HepG2 (cell line): Measurements from ENCODE around the gene CDK6. TPM values are rescaled to one million over a fixed set of nuclear protein-coding genes. Genes with fewer than 3 reads are reported as not detected.

Experiments used
- ATAC-seq: fragments of 200-7000 bp; cut with Tn5 transposase; 3 replicates; pipeline ENCODE4 v1.9.1; 2020; ENCODE audit warnings: mild to moderate bottlenecking, moderate library complexity
- BruUV-seq: library from RNA; stranded (reverse); fragments of 400-500 nt; replicated peaks from 2 replicates; lab custom pipeline; 2021; lab: Mats Ljungman, UMichigan
- CTCF ChIA-PET: fragments of 300-600 bp; formaldehyde crosslinking; extraction: SDS; loops from one replicate; lab custom pipeline; 2021; ENCODE audit warnings: low total read pairs, inconsistent platforms, low intra/inter-chr PET ratio; lab: Yijun Ruan, JAX
- POLR2A ChIA-PET: fragments of 350-600 bp; sonication (Branson Sonifier 250); formaldehyde crosslinking; loops from one replicate; lab custom pipeline; 2020; ENCODE audit warnings: antibody characterized with exemption, inconsistent platforms; lab: Yijun Ruan, JAX
- DNase-seq: peaks from one replicate; pipeline ENCODE4 v3.0.0-alpha.2; 2015; ENCODE audit warnings: low spot score
- FAIRE-seq: peaks from 3 replicates; lab custom pipeline; 2011; peaks lifted over from hg19 to GRCh38; lab: Jason Lieb, UNC
- H2AFZ ChIP-seq: one replicate; pipeline ENCODE4 v1.6.1; 2011; ENCODE audit warnings: low read length, inconsistent platforms
- H3K27ac ChIP-seq: fragments of 300-600 bp; 3 replicates; pipeline ENCODE4 v1.8.0; 2011; ENCODE audit warnings: mixed run types, mild to moderate bottlenecking, mixed read lengths, low read length, inconsistent platforms; ENCODE audit not compliant: insufficient read depth; ENCODE audit errors: extremely low read length
- H3K27me3 ChIP-seq, 2 experiments: fragments of 200-600 bp in 1 of 2; 2 replicates in 1 of 2; 3 replicates in 1 of 2; pipeline versions ENCODE4 v1.6.0 to v1.8.0; 2011; ENCODE audit warnings: low read length in 2 of 2, mild to moderate bottlenecking in 2 of 2, moderate library complexity in 2 of 2, inconsistent platforms in 1 of 2; ENCODE audit not compliant: insufficient read depth in 2 of 2, control insufficient read depth in 1 of 2
- H3K36me3 ChIP-seq, 2 experiments: fragments of 200-600 bp in 1 of 2; replicated peaks in 1 of 2; 2 replicates in 1 of 2; 3 replicates in 1 of 2; pipeline versions ENCODE4 v1.5.1 to v1.8.0; 2011; ENCODE audit warnings: low read length in 2 of 2, inconsistent platforms in 1 of 2; ENCODE audit not compliant: insufficient read depth in 2 of 2, control insufficient read depth in 1 of 2
- H3K4me1 ChIP-seq: 2 replicates; pipeline ENCODE4 v1.5.1; 2012; ENCODE audit warnings: low read length, inconsistent platforms; ENCODE audit not compliant: insufficient read depth
- H3K4me2 ChIP-seq: 2 replicates; pipeline ENCODE4 v1.6.0; 2011; ENCODE audit warnings: low read depth, low read length, inconsistent platforms
- H3K4me3 ChIP-seq, 3 experiments: fragments of 200-600 bp in 1 of 3; sonication (generic), shearing (Covaris generic) in 1 of 3; replicated peaks in 1 of 3; 2 replicates each; pipeline ENCODE4 v1.5.1; 2011 to 2016; ENCODE audit warnings: low read length in 3 of 3, inconsistent platforms in 2 of 3, low read depth in 2 of 3, mild to moderate bottlenecking in 2 of 3, control low read depth in 1 of 3, mixed read lengths in 1 of 3; ENCODE audit not compliant: insufficient read depth in 1 of 3
- H3K79me2 ChIP-seq: one replicate; pipeline ENCODE4 v1.6.1; 2011; ENCODE audit warnings: low read length, inconsistent platforms; ENCODE audit not compliant: insufficient read depth
- H3K9ac ChIP-seq: 2 replicates; pipeline ENCODE4 v1.6.0; 2011; ENCODE audit warnings: mild to moderate bottlenecking, low read depth, low read length, inconsistent platforms; ENCODE audit not compliant: insufficient read depth
- H3K9me3 ChIP-seq: 2 replicates; pipeline ENCODE4 v1.5.1; 2012; ENCODE audit warnings: mild to moderate bottlenecking, low read length
- H4K20me1 ChIP-seq: 2 replicates; pipeline ENCODE4 v1.6.0; 2011; ENCODE audit warnings: inconsistent platforms, mild to moderate bottlenecking, low read length, moderate library complexity; ENCODE audit not compliant: insufficient read depth
- ARID4A ChIP-seq: sonication (generic); formaldehyde crosslinking; IDR thresholded peaks from 2 replicates; pipeline ENCODE4 v1.5.0; 2020; ENCODE audit warnings: mild to moderate bottlenecking, missing genetic modification reagents, borderline replicate concordance
- BRF2 ChIP-seq: sonication (generic); formaldehyde crosslinking; IDR thresholded peaks from 2 replicates; pipeline ENCODE4 v1.8.1; 2022; ENCODE audit warnings: mild to moderate bottlenecking, missing genetic modification reagents
- ELF3 ChIP-seq: IDR thresholded peaks from 2 replicates; pipeline ENCODE4 v1.6.1; 2016; ENCODE audit warnings: missing genetic modification reagents, missing compliant biosample characterization
- FOXJ3 ChIP-seq: sonication (generic); formaldehyde crosslinking; IDR thresholded peaks from 2 replicates; pipeline ENCODE4 v1.4.0; 2020; ENCODE audit warnings: missing genetic modification reagents, mild to moderate bottlenecking, borderline replicate concordance
- GABPA ChIP-seq, 2 experiments: IDR thresholded peaks; 2 replicates each; pipeline ENCODE4 v1.6.1; 2011 to 2016; ENCODE audit warnings: low read depth in 2 of 2, low read length in 1 of 2, missing biosample characterization in 1 of 2, missing genetic modification characterization in 1 of 2
- MAFF ChIP-seq: IDR thresholded peaks from 2 replicates; pipeline ENCODE4 v1.6.1; 2011; ENCODE audit warnings: low read depth, low read length, improper control_type of control experiment
- RXRB ChIP-seq: IDR thresholded peaks from 2 replicates; pipeline ENCODE4 v1.6.1; 2016; ENCODE audit warnings: borderline replicate concordance, missing genetic modification reagents, missing compliant biosample characterization
- ZEB1 ChIP-seq: IDR thresholded peaks from 2 replicates; pipeline ENCODE4 v1.6.1; 2012; ENCODE audit warnings: mild to moderate bottlenecking, low read depth, inconsistent platforms; ENCODE audit not compliant: insufficient replicate concordance
- ZNF136 ChIP-seq: sonication (generic); formaldehyde crosslinking; IDR thresholded peaks from 2 replicates; pipeline ENCODE4 v1.8.1; 2022; ENCODE audit warnings: low read depth, mild to moderate bottlenecking, moderate library complexity, missing genetic modification reagents
- ZNF281 ChIP-seq: sonication (generic); formaldehyde crosslinking; IDR thresholded peaks from 2 replicates; pipeline ENCODE4 v1.4.0; 2020; ENCODE audit warnings: missing genetic modification reagents, borderline replicate concordance
- ZNF451 ChIP-seq: sonication (generic); formaldehyde crosslinking; IDR thresholded peaks from 2 replicates; pipeline ENCODE4 v1.5.0; 2020; ENCODE audit warnings: mild to moderate bottlenecking, missing genetic modification reagents
- ZNF652 ChIP-seq: IDR thresholded peaks from 2 replicates; pipeline ENCODE4 v1.6.1; 2016; ENCODE audit warnings: low read depth, borderline replicate concordance
- WGBS: methylation state at CpG from one replicate; pipeline ENCODE4 v1.1.6; 2017; ENCODE audit warnings: low lambda C conversion rate; 5-methylcytosine and 5-hydroxymethylcytosine counted together
- in situ Hi-C: cut with HindIII; loops from 2 replicates; pipeline ENCODE4 v1.10.0; 2017; ENCODE audit warnings: low pct_unique_long_range_greater_than_20kb; ENCODE audit not compliant: extremely low pct_ligation_motif_present
- intact Hi-C: fragments of 100-400 bp; cut with micrococcal nuclease; formaldehyde crosslinking; loops from one replicate; pipeline ENCODE4 v1.10.0; 2022; ENCODE audit not compliant: unreplicated experiment
- polyA plus RNA-seq, 8 experiments: library from polyadenylated mRNA; depleted of rRNA in 3 of 8; stranded (reverse) in 7 of 8; unstranded in 1 of 8; fragments of >200 nt; fragmentation: Illumina TruSeq in 4 of 8; extraction: Trizol in 4 of 8; gene quantifications; 2 replicates each; pipeline versions ENCODE4 v1.2.1 to v1.2.3, GENCODE V29; 2011 to 2016; ENCODE audit warnings: low read depth in 4 of 8, missing spikeins in 1 of 8, mixed read lengths in 1 of 8; ENCODE audit not compliant: insufficient read depth in 1 of 8
- total RNA-seq, 5 experiments: library from RNA; depleted of rRNA; stranded (reverse); fragments of >200 nt; fragmentation: Illumina TruSeq; extraction: Trizol; gene quantifications; 2 replicates each; pipeline ENCODE4 v1.2.3, GENCODE V29; 2016; ENCODE audit warnings: low read depth in 1 of 5
- TF ChIP-seq, protein P1 (sequence below): sonication (generic); formaldehyde crosslinking; IDR thresholded peaks from 2 replicates; pipeline ENCODE4 v1.4.0; 2020; ENCODE audit warnings: missing genetic modification reagents

CDK6 gene
- total and polyA plus RNA-seq, 2 of the 13 experiments (the other 11 are each of a cell fraction or from before 2014, with no cell fraction given) = 34.6 to 90.8 TPM

DNA sequence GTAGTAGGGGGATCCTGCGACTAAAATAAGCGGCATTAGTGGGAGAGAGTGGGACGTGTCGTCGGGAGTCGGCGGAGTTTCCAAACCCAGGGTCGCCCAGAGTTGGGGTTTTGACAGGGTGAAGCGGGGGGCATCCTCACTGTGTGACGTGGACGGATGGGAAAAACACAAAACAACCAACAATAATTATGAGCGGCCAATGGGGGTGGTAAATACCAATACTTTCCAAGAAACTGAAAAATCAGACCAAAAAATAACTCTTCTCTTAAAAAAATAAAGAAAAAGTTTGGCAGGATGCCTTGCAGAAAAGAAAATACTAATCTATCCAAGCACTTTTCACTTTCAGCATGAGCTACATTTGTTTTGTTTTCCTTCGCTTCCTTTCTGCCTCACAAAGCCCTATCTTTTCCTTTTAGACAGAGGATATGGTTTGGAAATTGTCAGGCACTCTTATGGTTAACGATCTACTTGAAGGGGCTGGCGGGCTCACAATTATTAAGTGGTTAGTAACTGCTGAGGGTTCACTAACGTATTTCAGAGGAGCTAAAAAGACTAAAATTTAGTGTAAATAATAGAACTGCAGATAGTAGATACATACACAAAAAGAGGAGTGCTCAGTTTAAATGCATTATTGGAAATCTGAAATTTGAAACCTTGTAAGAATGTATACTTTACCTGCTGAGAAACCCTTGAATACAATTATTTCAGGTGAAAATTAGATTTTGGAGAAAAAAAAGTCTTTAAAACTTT, 802 bp upstream of the CDK6 start:
- intact Hi-C loops = loop anchor here (1.0 kb wide), 1 partner anchor 218 kb away; no protein-coding TSS in a partner anchor
- FAIRE-seq (no peak), DNase-seq (peak; percentile 10)
- no peak for TF ChIP-seq ZNF281 (CRISPR knock-in tag)
- TF ChIP-seq MAFF = no peak
- no peak for TF ChIP-seq ELF3 (CRISPR knock-in tag)
- TF ChIP-seq BRF2 = no peak
- TF ChIP-seq ZNF136 (CRISPR knock-in tag) = no peak
- no peak for TF ChIP-seq GABPA (IDR thresholded peaks at IDR 0.05; ENCODE audit: low read depth, low read length)
- 0 out of 2 replicates have a peak, but pooled peaks have one; percentile 22 for TF ChIP-seq GABPA (CRISPR knock-in tag; IDR thresholded peaks at IDR 0.05; ENCODE audit: low read depth)
- TF ChIP-seq, protein P1, sequence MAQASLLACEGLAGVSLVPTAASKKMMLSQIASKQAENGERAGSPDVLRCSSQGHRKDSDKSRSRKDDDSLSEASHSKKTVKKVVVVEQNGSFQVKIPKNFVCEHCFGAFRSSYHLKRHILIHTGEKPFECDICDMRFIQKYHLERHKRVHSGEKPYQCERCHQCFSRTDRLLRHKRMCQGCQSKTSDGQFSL (CRISPR knock-in tag) = 0 out of 2 replicates have a peak, but pooled peaks have one; percentile 65
- TF ChIP-seq ZNF451 = no peak
- no peak for TF ChIP-seq ZEB1
- peak; percentile 87 for TF ChIP-seq ZNF652
- no peak for TF ChIP-seq FOXJ3 (CRISPR knock-in tag)
- peak; percentile 15; the same call in 1 of the 2 replicates for TF ChIP-seq ARID4A (CRISPR knock-in tag)
- TF ChIP-seq RXRB (CRISPR knock-in tag) = 0 out of 2 replicates have a peak, but pooled peaks have one; percentile 29

More for the DNA sequence above, 802 bp upstream of the CDK6 start:
- Histone ChIP-seq H3K4me2 (peak overlapping the region; percentile 71), H4K20me1 (no peaks in the 10 kb centered on the region), H3K27ac (peak overlapping the region; percentile 94), H3K27me3 (no peaks in the 10 kb centered on the region; a peak in 1 of 5 replicates), H2AFZ (peak overlapping the region; percentile 34), H3K4me1 (peaks cover 11% of the 10 kb centered on the region; the same call in 1 of the 2 replicates), H3K36me3 (no peaks in the 10 kb centered on the region; a peak in 3 of 5 replicates), H3K79me2 (peaks cover 43% of the 10 kb centered on the region), H3K9ac (peak overlapping the region; percentile 95), H3K4me3 (peak overlapping the region; percentile 93 to 99 (median 94)), H3K9me3 (no peaks in the 10 kb centered on the region)
- CTCF ChIA-PET = no interaction called here
- ATAC-seq = no peak
- in situ Hi-C loops = loop anchor here (10.0 kb wide), 1 partner anchor 218 kb away; no protein-coding TSS in a partner anchor
- WGBS = 1% methylated on average over 16 of the region's 16 CpGs
- TSS peak; percentile 39 for BruUV-seq
- POLR2A ChIA-PET = interaction anchor here (0.7 to 2.9 kb wide), 6 partner anchors 10 to 247 kb away, joined by 3 to 44 read pairs (median 6); partner anchors contain the start of gene FAM133B
